Measurements from ENCODE around the gene SLC9A2. TPM values are rescaled to one million over a fixed set of nuclear protein-coding genes. Genes with fewer than 3 reads are reported as not detected.

SLC9A2 gene
- total RNA-seq, 1 experiment from 2014 or later, result 0.05 TPM

DNA sequence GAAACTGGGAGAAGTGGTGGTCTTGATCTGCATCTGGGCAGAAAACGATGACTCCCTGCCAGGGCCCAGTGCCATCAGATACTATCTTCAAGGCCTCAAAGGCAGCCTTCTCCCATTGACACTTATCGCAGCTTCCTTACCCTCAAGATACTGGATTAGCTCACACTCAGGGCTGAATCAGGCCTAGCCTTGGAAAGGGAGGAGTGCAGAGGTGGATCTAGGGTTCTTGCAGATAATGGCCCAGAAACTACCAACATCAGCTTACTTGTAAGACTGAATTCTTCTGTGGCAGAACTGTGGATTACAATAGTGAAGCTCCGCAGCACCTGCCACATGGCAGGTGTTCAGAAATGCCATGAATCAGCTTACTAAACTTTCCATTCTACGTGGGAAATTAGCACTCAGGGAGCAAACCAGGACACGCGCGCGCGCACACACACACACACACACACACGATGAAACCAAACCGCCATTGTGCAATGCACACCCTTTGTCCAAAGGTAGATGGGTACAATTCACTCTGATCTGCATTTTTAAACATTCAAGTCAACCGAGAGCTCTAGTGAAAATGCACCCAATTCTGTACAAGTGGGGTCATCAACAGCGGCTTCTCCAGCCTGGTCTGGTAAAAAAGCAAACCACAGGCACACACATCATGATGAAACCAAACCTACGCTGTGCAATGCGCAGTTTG lies 116.2 kb downstream of the SLC9A2 start:
- no peak for DNase-seq (ENCODE audit: low read depth)

DNA sequence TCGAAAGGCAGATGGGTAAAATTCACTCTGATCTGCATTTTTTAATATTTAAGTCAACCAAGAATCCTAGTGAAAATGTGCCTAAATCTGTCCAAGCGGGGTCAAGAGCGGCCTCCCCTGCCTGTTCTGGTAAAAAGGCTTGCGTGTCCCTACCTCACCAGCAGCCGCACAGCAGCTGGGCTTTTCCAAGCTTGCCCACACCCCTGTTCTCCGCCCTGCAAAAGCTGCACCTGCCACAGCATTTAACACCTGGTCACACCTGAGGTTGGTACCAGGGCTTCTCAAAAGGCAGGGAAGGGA lies 116.7 kb downstream of the SLC9A2 start:
- DNase-seq (ENCODE audit: low read depth), result no peak

DNA sequence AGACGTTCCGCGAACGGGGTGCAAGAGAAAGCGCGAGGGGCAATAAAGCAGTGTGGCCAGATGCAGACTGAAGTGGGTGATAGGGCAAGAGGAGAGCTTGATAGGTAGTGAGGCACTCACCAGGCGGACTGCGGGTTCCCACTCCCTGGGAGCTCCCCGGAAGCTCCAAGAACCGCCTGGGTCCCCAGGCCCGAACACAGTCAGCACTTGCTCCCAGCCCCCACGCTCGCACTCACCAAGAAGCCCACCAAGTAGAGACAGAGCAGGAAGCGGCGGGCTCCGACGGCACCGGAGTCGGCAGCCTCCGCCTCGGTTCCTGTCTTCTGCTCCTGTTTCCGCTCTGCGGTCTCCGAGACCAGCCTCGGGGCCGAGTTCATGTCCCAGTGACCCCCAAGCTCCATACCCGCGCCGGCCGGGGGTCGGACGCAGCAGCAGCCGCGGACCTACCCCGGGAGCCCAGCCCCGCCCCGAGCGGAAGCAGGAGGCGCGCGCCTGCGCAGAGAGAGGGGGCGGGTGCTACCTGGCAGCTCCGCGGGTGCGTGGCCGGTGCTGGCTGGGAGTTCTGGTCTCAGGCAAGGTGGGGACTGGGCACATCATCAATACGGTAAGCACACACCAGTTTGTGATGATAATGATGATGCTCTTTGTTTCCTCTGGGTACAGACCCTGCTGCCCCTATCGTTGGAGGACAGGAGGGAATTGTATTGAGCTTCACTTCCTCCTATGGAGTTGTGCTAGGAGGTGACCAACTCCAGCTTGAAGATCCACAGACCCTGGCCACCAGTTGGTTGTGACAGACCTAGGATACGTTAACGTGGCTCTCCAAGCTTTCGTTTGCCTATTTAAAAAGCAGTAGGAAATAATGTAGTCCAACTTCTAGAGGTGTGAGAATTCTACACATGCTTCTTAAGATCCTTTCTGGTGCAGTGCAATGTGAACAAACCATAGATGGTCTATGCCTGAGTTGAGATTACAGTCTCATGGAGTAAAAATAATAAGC lies 117.4 kb downstream of the SLC9A2 start:
- DNase-seq (ENCODE audit: low read depth), result peak; percentile 63

DNA sequence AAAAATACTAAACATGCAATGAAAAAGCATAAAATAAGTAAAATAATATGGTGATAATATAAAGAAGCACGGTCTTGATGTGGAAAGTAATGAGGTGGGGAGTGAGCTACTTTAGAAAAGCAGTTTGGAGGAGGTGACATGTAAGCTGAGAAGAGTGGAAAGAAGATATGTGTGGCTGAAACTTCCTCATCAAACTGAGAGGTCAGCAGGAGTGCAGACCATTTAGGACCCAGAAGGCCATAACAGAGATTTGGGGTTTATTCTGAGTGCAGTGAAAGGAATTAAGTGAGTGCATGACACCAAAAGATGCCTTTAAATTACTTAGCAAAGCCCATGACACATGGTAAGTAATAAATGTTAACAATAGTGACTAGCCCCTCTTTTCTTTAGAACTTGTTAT lies 118.1 kb downstream of the SLC9A2 start:
- DNase-seq (ENCODE audit: low read depth), result no peak

DNA sequence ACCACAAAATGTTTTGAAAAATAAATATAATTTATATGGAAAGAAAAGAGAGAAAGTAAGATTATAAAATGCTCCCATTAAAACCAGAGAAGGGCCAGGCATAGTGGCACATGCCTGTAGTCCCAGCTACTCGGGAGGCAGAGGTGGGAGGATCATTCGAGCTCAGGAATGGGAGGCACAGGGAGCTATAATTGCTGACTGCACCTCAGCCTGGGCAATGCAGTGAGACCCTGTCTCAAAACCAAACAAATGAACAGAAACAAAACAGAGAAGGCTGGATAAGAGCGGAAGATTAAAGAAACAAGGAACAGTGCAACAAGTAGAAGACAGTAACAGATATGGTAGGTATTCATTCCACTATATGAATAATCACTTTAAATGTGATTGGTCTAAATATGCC lies 123.9 kb downstream of the SLC9A2 start:
- DNase-seq (ENCODE audit: low read depth), result no peak

DNA sequence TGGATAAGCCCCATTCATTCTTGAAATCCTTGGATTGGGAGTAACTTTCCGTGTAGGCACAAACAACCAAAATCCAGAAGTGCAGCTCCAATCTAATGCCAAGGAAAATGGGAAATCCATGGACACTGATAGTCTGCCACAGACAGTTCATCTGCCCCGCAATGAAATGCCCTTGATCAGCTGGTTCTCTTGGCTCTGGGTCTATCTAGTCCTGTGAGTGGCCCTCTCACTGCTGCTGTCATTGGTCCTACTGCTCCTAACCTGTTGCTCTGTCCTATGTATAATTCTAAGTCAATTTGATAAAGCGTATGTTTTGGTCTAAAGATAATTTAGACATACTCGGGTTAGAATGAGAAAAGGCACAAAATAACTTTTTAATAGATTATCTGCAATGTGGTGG lies 128.8 kb downstream of the SLC9A2 start:
- no peak for DNase-seq (ENCODE audit: low read depth)

DNA sequence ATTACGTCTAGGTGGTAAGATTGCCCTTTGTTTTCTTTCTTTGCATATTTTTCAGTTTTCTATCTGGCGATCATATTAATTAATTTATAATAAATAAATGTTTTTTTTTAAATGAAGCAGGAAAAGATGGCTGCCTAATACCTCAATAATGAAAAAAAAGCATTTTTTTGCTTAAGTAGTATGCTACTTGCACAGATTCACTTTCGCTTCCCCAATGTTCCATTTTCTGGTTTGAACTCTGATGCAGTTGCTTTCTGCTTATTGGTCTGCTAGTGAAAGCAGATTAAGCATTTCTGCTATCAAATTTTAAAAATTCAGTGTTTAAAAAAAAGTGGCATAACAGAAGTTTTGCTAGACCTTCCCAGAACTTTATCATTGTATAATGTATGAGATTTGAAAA lies 130.6 kb downstream of the SLC9A2 start:
- no peak for DNase-seq (ENCODE audit: low read depth)

DNA sequence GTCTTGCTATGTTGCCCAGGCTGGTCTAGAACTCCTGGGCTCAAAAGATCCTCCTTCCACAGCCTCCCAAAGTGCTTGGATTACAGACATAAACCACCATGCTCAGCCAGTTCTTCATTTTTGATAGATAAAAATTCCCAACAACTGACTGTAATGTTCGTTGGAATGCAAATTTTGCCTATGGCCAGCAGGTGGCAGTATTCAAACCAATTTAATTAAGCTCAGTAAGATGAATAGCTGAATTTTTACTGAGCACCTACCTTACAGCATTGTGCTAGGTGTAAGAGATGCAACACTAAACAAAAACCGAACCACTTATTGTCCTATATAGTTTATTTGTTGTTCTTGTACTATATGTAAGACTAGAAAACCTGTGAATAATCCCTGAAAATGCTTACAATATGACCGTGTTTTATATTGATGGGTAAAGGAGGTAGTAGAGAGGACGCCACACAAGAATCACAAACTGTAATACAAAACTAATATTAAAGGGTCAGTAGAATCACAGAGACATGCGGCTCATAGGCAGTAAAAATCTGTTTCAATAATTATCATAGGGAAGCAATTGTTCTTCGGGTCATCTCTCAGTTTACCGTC lies 134.3 kb downstream of the SLC9A2 start:
- peak; percentile 52 for DNase-seq (ENCODE audit: low read depth)

DNA sequence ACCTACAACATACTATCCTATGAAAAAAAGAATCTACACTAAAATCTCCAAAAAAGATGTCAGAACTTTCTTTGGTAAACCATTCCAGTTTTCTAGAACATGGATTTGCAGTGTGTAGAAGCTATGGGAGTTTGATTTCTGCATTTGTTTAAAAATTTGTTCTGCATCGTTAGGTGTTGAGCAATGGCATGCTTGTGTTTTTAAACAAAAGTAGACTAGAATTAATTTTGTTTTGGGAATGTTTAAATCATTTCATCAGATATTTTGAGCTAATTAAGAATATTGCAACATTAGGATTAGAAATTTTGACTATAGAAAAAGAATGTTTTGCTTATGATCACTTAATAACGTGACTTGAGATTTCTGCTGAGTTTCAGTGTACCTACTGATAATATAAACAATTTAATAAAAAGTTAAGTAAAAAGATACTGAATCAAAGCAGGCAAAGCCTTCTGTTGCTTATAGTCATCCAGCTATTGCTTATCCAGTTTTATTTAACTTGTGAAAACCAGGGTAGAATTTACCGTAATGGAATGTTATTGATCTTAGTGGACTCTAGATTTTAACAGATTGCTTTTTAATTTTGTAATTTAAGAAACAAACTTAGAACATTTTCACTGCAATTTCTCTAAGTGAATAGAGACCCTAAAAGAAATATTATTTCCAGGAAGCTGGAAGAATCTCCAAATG lies 135.2 kb downstream of the SLC9A2 start:
- no peak for DNase-seq (ENCODE audit: low read depth)

DNA sequence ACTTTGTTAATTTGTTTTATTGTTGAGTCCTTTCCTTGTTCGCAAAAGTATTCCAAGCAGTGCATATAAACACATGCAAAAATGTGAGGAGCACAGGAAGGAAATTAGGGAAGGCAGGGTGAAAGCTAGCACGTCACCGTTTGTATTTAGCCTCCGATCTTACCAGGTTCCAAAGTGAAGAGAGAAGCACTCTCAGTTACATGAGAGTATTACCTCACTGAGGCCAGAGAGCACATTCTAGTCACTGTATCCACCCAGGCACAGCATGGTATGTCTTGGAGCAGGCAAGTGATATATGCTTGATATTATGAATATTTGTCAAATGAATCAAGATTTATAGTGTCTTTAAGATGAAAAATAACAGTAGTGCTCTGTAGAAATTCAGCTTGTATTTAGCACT lies 135.9 kb downstream of the SLC9A2 start:
- no peak for DNase-seq (ENCODE audit: low read depth)

DNA sequence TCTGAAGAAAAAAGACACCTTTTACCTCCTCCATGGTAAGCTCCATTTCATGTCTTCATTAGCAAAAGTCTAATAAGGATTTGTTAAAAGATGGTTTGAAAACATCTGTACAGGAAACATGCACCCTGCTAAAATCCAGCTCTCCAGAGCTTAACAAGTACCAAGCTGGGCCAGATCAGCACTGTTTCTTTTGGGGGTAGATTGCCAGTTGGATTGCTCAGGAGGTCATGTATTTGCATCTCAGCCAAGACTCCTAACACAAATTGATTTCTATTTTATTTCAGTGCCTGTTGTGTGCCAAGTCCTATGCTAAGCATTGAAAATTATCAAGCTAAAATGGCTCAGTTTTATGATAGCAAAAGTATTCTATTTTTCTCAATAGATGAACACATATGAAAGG lies 139.1 kb downstream of the SLC9A2 start:
- DNase-seq (ENCODE audit: low read depth), result no peak

Other genes with a start within 250 kb of the SLC9A2 start
- not detected in 2 replicates for gene IL18RAP, start 196.4 kb upstream of the SLC9A2 start, total RNA-seq (2014; rRNA removed; shearing (Covaris generic))
- gene SLC9A4, start 146.3 kb upstream of the SLC9A2 start, total RNA-seq (2014; rRNA removed; shearing (Covaris generic)), result not detected in 2 replicates
- gene TMEM182, start 142.5 kb downstream of the SLC9A2 start, total RNA-seq (2014; rRNA removed; shearing (Covaris generic)), result 5.5 and 11.1 TPM in 2 replicates

All from M059J (cell line).